Posterior cingulate gyrus (tissue), 11 donors: ENCODE results near the gene PTPRK.

Experiments
- DNase-seq, 10 donors: peaks; one replicate each; pipeline versions ENCODE4 v3.0.0 to v3.0.0-alpha.2; 2020 to 2021; ENCODE audit warnings: mixed read lengths in 3 of 10
- intact Hi-C: fragments of 100-400 bp; cut with DNase I; formaldehyde crosslinking; loops from one replicate; pipeline ENCODE4 v1.15.1; 2023

PTPRK gene

GRCh38 chr6:128117916-128118315, 402.5 kb downstream of the PTPRK start:
- intact Hi-C loops: no loop called here
- DNase-seq: no peak

- intact Hi-C loops: no loop called here
- no peak for DNase-seq
Measured at GRCh38 chr6:128114164-128114563, 406.2 kb downstream of the PTPRK start.

- no peak for DNase-seq
- intact Hi-C loops: no loop called here
Measured at GRCh38 chr6:128112494-128112893, 407.9 kb downstream of the PTPRK start.

GRCh38 chr6:128111096-128111495, 409.3 kb downstream of the PTPRK start:
- DNase-seq: no peak
- intact Hi-C loops: no loop called here

GRCh38 chr6:128107682-128108081, 412.7 kb downstream of the PTPRK start:
- intact Hi-C loops: no loop called here
- DNase-seq: no peak

GRCh38 chr6:128099571-128100197, 420.7 kb downstream of the PTPRK start:
- DNase-seq: no peak
- intact Hi-C loops: no loop called here

GRCh38 chr6:128098000-128098581, 422.3 kb downstream of the PTPRK start:
- intact Hi-C loops: no loop called here
- no peak for DNase-seq

GRCh38 chr6:128097009-128097408, 423.4 kb downstream of the PTPRK start:
- no peak for DNase-seq
- intact Hi-C loops: no loop called here

GRCh38 chr6:128095362-128095761, 425.0 kb downstream of the PTPRK start:
- intact Hi-C loops: no loop called here
- no peak for DNase-seq

- intact Hi-C loops: no loop called here
- no peak for DNase-seq
Measured at GRCh38 chr6:128079021-128079420, 441.4 kb downstream of the PTPRK start.

GRCh38 chr6:128078276-128078675, 442.1 kb downstream of the PTPRK start:
- no peak for DNase-seq
- intact Hi-C loops: no loop called here

GRCh38 chr6:128076843-128077242, 443.6 kb downstream of the PTPRK start:
- DNase-seq: no peak
- intact Hi-C loops: no loop called here

GRCh38 chr6:128074567-128074966, 445.8 kb downstream of the PTPRK start:
- intact Hi-C loops: no loop called here
- DNase-seq: no peak

- intact Hi-C loops: no loop called here
Measured at GRCh38 chr6:128073389-128073788, 447.0 kb downstream of the PTPRK start.

GRCh38 chr6:128071212-128071611, 449.2 kb downstream of the PTPRK start:
- DNase-seq: no peak

More at GRCh38 chr6:128073389-128073788, 447.0 kb downstream of the PTPRK start:
- no peak for DNase-seq

GRCh38 chr6:128070406-128070805, 450.0 kb downstream of the PTPRK start:
- intact Hi-C loops: no loop called here
- DNase-seq: no peak

More at GRCh38 chr6:128071212-128071611, 449.2 kb downstream of the PTPRK start:
- intact Hi-C loops: no loop called here

GRCh38 chr6:128069188-128069587, 451.2 kb downstream of the PTPRK start:
- no peak for DNase-seq
- intact Hi-C loops: loop anchor here (5.0 kb wide), 1 partner anchor 453 kb away; the partner anchor contains the start of gene PTPRK

GRCh38 chr6:128068119-128068479, 452.3 kb downstream of the PTPRK start:
- DNase-seq: peak in 3 of 10 donors; percentile 17 to 52 (median 38)
- intact Hi-C loops: loop anchor here (5.0 kb wide), 1 partner anchor 454 kb away; the partner anchor contains the start of gene PTPRK

- intact Hi-C loops: loop anchor here (5.0 kb wide), 1 partner anchor 455 kb away; the partner anchor contains the start of gene PTPRK
- DNase-seq: peak in 4 of 10 donors; percentile 30 to 72 (median 56)
Measured at GRCh38 chr6:128067446-128068118, 452.8 kb downstream of the PTPRK start.

GRCh38 chr6:128065072-128065471, 455.3 kb downstream of the PTPRK start:
- intact Hi-C loops: loop anchor here (5.0 kb wide), 1 partner anchor 457 kb away; the partner anchor contains the start of gene PTPRK

GRCh38 chr6:128064540-128064895, 455.9 kb downstream of the PTPRK start:
- intact Hi-C loops: no loop called here
- DNase-seq: no peak

More at GRCh38 chr6:128065072-128065471, 455.3 kb downstream of the PTPRK start:
- no peak for DNase-seq
